GM19463 (cell line): ENCODE measurements around the gene RESF1.

ENCODE experiments used
- ATAC-seq: cut with Tn5 transposase; IDR thresholded peaks from one replicate; pipeline ENCODE4 v1.9.1; 2021; ENCODE audit warnings: mild to moderate bottlenecking, moderate library complexity; ENCODE audit not compliant: unreplicated experiment

Gene RESF1

GRCh38 chr12:31958569-31959160 is 550 bp upstream of the RESF1 start:
- no peak for ATAC-seq

- peak; percentile 36 for ATAC-seq
Observed at GRCh38 chr12:31959701-31960391, 631 bp downstream of the RESF1 start.

- no peak for ATAC-seq
Observed at GRCh38 chr12:31961137-31961536, 1.9 kb downstream of the RESF1 start.

GRCh38 chr12:31962076-31962475 is 2.9 kb downstream of the RESF1 start:
- no peak for ATAC-seq

GRCh38 chr12:31964280-31964679 is 5.1 kb downstream of the RESF1 start:
- ATAC-seq, result no peak

- no peak for ATAC-seq
Observed at GRCh38 chr12:31965090-31965489, 5.9 kb downstream of the RESF1 start.

DNA sequence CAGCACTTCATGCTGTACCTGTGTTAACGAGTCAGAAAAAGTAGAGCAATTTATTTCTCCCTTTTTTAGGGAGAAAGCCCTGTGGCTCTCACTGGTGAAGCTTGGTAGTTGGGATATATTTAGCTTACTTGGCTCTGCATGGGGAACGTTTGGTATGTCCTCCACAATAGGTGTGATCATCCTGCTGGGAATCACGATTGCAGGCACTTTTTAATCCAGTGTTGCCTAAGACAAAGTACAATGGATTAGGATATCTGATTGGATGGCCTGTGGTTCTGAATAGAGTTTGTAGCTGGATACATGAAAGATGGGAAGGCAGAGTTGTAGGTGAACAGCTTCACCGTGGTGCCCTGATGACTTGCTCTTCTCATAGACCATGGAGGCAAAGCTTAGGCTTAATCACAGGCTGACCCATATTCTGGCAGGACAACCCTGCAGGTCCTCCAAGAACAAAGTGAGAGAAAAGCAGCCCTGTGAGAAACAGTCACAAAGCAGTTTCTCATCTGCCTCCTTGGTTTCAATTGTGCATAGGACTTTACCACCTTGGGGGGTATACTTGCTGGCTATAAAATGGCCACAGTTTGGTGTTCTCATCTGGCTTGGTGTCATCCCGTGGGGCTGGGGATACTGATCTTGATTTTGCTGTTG is 7.5 kb downstream of the RESF1 start:
- ATAC-seq, result no peak

DNA sequence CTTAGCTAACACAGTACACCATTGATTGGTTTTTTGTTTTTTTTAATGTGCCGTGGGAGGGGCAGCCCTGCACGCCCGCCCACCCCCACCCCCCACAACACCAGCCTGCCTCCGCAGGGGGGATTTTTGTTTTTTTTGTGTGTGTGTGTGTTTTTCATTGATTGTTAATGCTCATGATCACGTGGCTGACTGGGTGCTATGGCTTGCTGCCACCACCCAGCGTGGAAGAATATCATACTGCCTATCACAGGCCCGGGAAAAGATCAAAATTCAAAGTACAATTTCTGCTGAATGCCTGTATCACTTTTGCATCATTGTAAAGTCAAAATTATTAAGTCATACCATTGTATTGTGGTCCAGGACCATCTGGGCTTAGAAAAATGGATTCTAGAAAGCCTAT is 8.3 kb downstream of the RESF1 start:
- no peak for ATAC-seq

DNA sequence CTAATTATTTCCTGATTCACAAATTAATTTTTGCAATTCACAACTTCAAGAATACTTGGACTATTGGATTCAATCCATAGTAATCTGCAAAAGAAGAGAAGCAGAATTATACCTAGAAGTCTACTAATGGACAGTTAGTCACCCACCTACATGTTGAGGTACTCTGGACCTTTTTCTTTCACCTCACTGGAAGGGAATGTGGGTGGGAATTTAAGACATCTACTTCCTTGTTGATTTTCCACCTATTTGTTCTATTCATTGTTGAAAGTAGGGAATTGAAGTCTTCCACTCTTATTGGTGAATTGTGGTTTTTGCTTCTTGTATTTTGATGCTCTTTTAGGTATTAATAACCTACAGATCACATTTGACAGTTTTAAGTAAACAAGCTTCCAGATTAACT is 11.0 kb downstream of the RESF1 start:
- ATAC-seq, result no peak

DNA sequence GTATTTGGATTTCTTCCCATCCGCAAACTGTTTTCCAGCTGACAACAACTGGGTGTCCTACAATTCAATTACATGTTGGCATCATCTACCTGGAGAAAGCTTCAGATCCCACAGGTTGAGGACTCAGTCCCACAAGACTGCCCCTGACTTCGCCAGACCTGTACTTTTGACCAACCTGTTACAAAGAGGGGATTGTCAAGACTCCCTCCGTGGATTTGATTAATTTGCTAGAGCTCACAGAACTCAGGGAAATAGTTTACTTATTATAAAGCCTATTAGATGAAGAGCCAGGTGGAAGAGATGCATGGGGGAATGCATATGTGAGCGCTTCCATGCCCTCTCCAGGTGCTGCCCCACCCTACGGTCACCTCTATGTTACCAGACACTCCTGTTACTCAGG is 14.6 kb downstream of the RESF1 start:
- no peak for ATAC-seq

DNA sequence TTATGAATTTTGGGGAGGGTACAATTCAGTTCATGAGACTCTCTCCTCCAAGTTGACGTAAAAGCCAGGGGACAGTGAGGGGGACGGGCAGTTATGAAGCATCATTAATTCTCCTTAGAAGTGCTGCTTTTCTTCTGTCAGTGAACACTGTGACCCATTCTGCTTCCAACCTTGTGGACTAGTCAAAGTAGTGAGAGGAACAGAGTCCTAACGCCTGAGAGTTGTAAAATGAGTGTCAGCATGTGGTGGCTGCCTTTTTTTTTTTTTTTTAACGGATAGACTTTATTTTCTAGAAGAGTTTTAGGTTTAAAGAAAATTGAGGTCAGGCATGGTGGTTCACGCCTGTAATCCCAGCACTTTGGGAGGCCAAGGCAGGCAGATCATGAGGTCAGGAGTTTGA is 15.5 kb downstream of the RESF1 start:
- ATAC-seq, result no peak

- no peak for ATAC-seq
Observed at GRCh38 chr12:31984806-31985591, 25.8 kb downstream of the RESF1 start.

DNA sequence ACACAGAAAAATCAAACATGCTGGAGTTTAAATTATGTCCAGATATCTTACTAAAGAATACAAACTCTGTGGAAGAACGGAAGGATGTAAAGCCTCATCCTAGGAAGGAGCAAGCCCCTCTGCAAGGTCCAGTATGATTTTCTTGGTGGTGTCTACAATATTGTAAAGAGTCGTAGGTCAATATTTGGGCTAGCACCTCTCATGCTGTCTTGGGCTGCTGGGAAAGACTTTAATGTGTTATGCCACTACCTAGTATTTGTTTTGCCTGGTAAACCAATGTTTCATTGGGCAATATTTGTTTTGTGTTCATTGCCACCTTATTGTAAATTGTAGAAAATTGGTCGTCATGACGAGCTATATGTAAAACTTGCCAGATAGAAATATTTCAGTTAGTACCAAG is 26.6 kb downstream of the RESF1 start:
- no peak for ATAC-seq

GRCh38 chr12:31989571-31990362 is 30.6 kb downstream of the RESF1 start:
- ATAC-seq, result no peak

DNA sequence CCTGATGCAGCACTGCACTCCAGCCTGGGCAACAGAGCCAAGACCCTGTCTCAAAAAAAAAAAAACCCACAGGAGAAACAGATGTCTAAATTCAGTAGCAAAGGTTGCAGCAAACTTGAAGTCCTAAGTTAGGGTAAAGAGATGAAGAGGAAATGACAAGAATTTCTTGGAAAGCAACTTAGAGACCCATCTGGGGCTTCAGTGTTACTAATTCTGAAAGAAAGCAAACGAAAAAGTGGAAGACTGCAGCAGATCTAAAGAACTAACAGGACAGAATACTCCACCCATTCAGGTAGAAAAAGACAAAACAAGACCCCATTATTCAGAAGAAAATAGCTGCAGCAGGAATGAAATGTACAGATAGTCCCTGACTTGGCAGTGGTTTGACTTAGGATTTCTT is 31.9 kb downstream of the RESF1 start:
- ATAC-seq, result no peak

DNA sequence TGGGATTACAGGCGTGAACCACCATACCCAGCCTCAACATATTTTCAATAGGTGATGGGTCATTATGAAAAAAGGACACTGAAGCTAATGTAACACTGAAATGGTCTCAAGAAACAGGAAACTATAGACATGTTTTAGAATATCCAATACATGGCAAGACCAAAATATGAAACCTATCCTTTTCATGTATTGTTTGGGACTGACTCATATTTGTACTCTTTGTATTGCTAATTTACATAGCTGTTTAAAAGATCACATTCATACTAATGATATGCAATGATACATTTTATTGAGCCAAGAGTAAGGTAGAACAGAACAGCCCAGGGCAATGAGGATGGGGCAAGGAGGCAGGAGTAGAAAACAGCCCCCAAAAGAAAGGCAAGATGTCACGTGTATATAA is 32.6 kb downstream of the RESF1 start:
- ATAC-seq, result peak; percentile 63

GRCh38 chr12:31999692-32000091 is 40.5 kb downstream of the RESF1 start:
- ATAC-seq, result no peak

GRCh38 chr12:32000373-32001005 is 41.3 kb downstream of the RESF1 start:
- ATAC-seq, result no peak

- no peak for ATAC-seq
Observed at GRCh38 chr12:32002848-32003493, 43.8 kb downstream of the RESF1 start.

- no peak for ATAC-seq
Observed at GRCh38 chr12:32003654-32004053, 44.4 kb downstream of the RESF1 start.
